Tibial artery (tissue), 4 donors: ENCODE measurements around the gene COMT.

Source experiments
- DNase-seq, 2 donors: peaks; one replicate each; pipeline ENCODE4 v3.0.0-alpha.2; 2019
- H3K27ac ChIP-seq, 2 donors: fragments of 200-600 bp; sonication (generic) in 1 of 2; 1 replicate in 1 of 2; 2 replicates in 1 of 2; pipeline ENCODE4 v1.5.1; 2018 to 2019; ENCODE audit warnings: mild to moderate bottlenecking in 1 of 2
- H3K27me3 ChIP-seq, 2 donors: fragments of 200-600 bp; sonication (generic) in 1 of 2; one replicate each; pipeline versions ENCODE4 v1.5.1 to v1.6.0; 2016 to 2019
- H3K36me3 ChIP-seq, 3 donors: fragments of 200-600 bp; sonication (generic) in 2 of 3; one replicate each; pipeline ENCODE4 v1.5.1; 2016 to 2019; ENCODE audit warnings: mild to moderate bottlenecking in 2 of 3
- H3K4me1 ChIP-seq, 4 donors: fragments of 200-600 bp; sonication (generic) in 2 of 4; 1 replicate in 3 of 4; 2 replicates in 1 of 4; pipeline ENCODE4 v1.5.1; 2016 to 2019
- H3K4me3 ChIP-seq, 2 donors: fragments of 200-600 bp; sonication (generic) in 1 of 2; 1 replicate in 1 of 2; 2 replicates in 1 of 2; pipeline ENCODE4 v1.5.1; 2018 to 2019; ENCODE audit warnings: mild to moderate bottlenecking in 2 of 2
- H3K9me3 ChIP-seq, 3 donors: fragments of 200-600 bp; sonication (generic) in 1 of 3; one replicate each; pipeline ENCODE4 v1.5.1; 2016 to 2019
- CTCF ChIP-seq, 2 experiments: fragments of 200-600 bp in 1 of 2; fragments of 450-650 bp in 1 of 2; IDR thresholded peaks; one replicate each; pipeline ENCODE4 v1.5.1; 2017 to 2019; ENCODE audit warnings: antibody characterized with exemption in 2 of 2, mild to moderate bottlenecking in 1 of 2, moderate library complexity in 1 of 2
- intact Hi-C: fragments of 100-400 bp; cut with DNase I; formaldehyde crosslinking; loops from one replicate; pipeline ENCODE4 v1.15.0; 2023; ENCODE audit warnings: low total_unique reads

The COMT gene

GRCh38 chr22:19976671-19977070 is 35.1 kb downstream of the COMT start:
- no peak for TF ChIP-seq CTCF (IDR thresholded peaks at IDR 0.05)
- Histone ChIP-seq H3K4me1 (peaks cover 0 to 8% (median 3%) of the 10 kb centered on the region in 4 donors), H3K27me3 (no peaks in the 10 kb centered on the region), H3K9me3 (no peaks in the 10 kb centered on the region), H3K36me3 (peaks cover 15 to 89% (median 79%) of the 10 kb centered on the region in 3 donors), H3K4me3 (no peak overlapping the region), H3K27ac (no peak overlapping the region)
- no peak for DNase-seq
- intact Hi-C loops = no loop called here

DNA sequence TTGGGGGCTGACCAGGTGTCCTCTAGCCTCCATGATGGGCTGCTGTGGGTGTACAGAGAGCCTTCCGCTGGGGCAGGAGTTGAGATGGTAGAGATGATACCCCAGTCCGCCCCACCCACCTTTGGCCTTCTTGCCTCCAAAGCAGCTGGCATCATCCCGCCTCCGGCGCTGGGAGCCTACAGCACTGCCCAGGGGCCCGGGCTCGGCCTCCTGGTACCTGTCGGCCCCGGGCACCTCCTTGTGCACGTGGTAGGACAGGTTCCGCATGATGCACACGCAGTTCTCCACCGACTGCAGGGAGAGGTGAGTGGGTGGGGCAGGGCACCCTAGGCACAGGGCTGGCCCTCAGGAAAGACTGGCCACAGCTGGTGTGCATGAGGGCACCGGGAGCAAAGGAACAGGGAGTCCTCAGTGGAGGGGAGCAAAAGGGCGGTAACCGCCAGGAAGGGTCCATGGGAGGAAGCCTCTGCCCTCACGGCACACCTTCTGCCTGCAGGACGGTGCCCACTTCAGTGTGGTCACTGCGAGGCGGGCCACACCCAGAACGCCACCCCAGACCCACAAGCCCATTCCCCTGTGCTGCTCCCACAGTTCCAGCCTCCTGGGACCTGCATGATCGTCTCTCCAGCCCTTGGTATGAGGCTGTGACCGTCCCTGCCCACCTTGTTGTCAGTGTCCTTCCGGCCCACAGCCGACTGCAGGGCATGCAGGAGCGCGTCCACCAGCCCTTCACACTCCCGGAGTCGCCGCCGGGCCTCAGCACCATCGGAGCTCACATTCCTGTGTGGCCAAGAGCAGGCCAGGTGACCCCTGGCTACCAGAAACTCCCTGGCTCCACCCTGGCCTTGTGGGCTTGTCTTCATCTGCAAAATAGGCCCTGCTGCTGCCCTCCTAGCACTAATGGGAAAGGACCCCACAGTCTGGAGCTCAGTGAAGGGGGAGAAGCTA is 36.0 kb downstream of the COMT start:
- intact Hi-C loops = no loop called here
- no peak for DNase-seq
- no peak overlapping the region for H3K27ac ChIP-seq

DNA sequence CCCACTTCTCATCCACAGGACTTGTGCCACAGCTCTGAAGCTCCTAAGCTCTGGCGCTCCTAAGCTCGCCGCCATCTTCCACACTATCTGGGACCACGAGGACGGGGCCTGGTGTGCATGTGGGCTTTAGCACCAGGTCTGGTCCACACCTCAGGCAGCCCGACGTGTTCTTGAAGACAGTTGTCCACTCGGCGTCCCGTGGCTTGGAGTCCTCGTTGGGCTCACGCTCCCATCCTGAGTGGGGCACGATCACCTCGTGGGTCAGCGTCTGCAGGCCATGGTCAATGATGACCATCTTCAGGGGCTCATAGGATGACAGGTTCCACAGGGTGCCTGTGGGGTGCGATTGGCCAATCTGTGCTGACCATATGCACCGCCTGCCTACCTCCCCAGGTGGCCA is 37.2 kb downstream of the COMT start:
- no peaks in the 10 kb centered on the region for H3K27me3 ChIP-seq
- intact Hi-C loops = no loop called here
- H3K4me3 ChIP-seq = no peak overlapping the region
- no peaks in the 10 kb centered on the region for H3K9me3 ChIP-seq
- no peak for DNase-seq
- peaks cover 0 to 25% (median 17%) of the 10 kb centered on the region in 4 donors for H3K4me1 ChIP-seq
- H3K27ac ChIP-seq = no peak overlapping the region
- no peak for TF ChIP-seq CTCF (IDR thresholded peaks at IDR 0.05)
- H3K36me3 ChIP-seq = peaks cover 6 to 71% (median 62%) of the 10 kb centered on the region in 3 donors

More for the DNA sequence above, 36.0 kb downstream of the COMT start:
- Histone ChIP-seq H3K27me3 (no peaks in the 10 kb centered on the region), H3K36me3 (peaks cover 15 to 83% (median 73%) of the 10 kb centered on the region in 3 donors), H3K4me1 (peaks cover 0 to 13% (median 6%) of the 10 kb centered on the region in 4 donors), H3K9me3 (no peaks in the 10 kb centered on the region), H3K4me3 (no peak overlapping the region)
- no peak for TF ChIP-seq CTCF (IDR thresholded peaks at IDR 0.05)

GRCh38 chr22:19979712-19980493 is 38.3 kb downstream of the COMT start:
- Histone ChIP-seq H3K36me3 (peaks cover 6 to 61% (median 56%) of the 10 kb centered on the region in 3 donors), H3K27ac (no peak overlapping the region)

More at GRCh38 chr22:19979712-19980493, 38.3 kb downstream of the COMT start:
- Histone ChIP-seq H3K27me3 (no peaks in the 10 kb centered on the region), H3K4me3 (no peak overlapping the region), H3K4me1 (peaks cover 0 to 32% (median 25%) of the 10 kb centered on the region in 4 donors), H3K9me3 (no peaks in the 10 kb centered on the region)
- TF ChIP-seq CTCF (IDR thresholded peaks at IDR 0.05) = no peak
- no peak for DNase-seq
- intact Hi-C loops = no loop called here
